ENCODE results near the gene SYT1.

SYT1 gene

DNA sequence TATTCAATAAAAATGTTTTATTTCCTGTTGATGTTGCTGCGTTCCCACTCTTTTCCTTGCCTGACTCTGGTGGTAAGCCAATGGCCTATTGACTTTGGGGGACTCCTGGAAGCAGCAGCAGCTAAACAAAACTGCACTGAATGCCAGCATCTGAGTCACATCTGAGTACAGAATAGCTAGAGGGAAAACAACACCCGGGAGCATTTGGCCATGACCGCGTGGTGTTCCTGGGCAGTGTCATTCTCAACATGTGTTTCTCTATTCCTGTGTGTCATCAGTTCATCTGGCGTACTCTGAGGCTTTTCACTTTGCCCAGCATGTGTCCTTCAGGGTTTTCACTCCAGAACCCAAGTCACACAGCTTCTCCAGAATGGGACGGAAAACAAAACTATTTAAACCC is 587.4 kb downstream of the SYT1 start:
- no peak overlapping the region for H3K4me3 ChIP-seq (ENCODE audit: low read depth, low read length)
- TF ChIP-seq, protein P1, sequence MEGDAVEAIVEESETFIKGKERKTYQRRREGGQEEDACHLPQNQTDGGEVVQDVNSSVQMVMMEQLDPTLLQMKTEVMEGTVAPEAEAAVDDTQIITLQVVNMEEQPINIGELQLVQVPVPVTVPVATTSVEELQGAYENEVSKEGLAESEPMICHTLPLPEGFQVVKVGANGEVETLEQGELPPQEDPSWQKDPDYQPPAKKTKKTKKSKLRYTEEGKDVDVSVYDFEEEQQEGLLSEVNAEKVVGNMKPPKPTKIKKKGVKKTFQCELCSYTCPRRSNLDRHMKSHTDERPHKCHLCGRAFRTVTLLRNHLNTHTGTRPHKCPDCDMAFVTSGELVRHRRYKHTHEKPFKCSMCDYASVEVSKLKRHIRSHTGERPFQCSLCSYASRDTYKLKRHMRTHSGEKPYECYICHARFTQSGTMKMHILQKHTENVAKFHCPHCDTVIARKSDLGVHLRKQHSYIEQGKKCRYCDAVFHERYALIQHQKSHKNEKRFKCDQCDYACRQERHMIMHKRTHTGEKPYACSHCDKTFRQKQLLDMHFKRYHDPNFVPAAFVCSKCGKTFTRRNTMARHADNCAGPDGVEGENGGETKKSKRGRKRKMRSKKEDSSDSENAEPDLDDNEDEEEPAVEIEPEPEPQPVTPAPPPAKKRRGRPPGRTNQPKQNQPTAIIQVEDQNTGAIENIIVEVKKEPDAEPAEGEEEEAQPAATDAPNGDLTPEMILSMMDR (IDR thresholded peaks at IDR 0.05; ENCODE audit: low read depth, low read length, missing control alignments) = no peak
- in situ Hi-C loops (cut with HindIII; ENCODE audit: low sequenced_read_pairs) = no loop called here
- DNase-seq (ENCODE audit: low read depth) = peak; percentile 92

DNA sequence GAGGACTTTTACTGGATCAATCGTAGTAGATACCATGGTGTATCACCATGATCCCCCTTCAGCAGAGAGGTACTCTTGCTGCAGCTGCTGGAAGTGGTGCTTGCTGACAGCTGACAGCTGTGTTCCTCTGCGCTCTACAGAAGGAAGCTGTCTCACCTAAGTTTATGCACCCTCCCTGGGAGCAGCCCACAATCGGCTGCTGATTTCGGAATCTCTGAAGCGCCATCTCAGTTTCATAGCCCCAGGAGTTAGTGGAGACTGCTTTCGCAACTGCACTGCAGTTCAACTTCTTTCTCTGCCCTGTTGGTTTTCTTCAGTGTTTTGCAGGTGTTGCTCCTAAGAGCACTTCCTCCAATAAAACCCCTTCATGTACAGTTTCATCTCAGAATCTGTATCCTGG is 588.3 kb downstream of the SYT1 start:
- in situ Hi-C loops (cut with HindIII; ENCODE audit: low sequenced_read_pairs) = no loop called here
- no peak overlapping the region for H3K4me3 ChIP-seq (ENCODE audit: low read depth, low read length)
- DNase-seq (ENCODE audit: low read depth) = no peak
- TF ChIP-seq, protein P1 (IDR thresholded peaks at IDR 0.05; ENCODE audit: low read depth, low read length, missing control alignments) = no peak

DNA sequence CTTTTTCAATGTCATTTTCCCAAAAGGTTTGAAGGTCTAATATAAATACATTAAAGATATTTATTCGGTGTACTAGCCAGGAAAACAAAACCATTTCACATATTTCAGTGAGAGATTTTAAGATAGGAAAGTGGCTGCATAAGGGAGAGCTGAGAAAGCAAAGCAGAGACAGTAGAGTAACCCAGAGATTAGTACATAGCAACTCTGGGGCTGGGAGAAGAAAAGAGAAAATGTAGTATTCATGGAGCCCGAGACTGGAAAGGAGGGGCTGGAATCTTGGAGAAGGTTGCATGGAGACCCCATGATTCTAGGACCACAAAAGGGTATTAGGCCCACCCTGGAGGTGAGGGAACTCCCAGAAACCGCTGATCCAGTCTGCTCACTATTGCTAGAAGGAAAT is 589.2 kb downstream of the SYT1 start:
- H3K4me3 ChIP-seq (ENCODE audit: low read depth, low read length) = no peak overlapping the region
- in situ Hi-C loops (cut with HindIII; ENCODE audit: low sequenced_read_pairs) = no loop called here
- DNase-seq (ENCODE audit: low read depth) = no peak
- TF ChIP-seq, protein P1 (IDR thresholded peaks at IDR 0.05; ENCODE audit: low read depth, low read length, missing control alignments) = no peak

DNA sequence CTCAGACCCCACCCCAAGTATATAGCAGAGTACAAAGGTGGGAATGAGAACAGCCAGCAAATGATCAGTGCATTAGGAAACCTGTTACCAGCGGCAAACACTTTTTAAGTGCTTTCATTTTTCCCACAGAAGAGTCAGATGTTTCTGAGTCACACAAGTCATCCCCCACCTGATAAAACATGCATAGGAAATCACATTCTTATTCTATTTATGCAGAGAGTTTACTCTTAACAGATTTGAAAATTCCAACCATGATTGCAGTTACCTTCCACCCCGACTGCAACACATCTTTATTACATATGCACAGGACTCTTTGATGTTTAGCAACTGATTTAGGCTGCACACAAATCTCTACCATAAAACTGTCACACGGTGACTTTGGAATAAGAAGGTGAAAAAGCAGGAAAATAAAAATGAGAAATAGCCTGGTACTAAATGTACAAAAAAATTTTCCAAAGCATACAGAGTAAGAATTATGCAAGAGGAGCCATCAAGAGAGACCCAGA is 589.8 kb downstream of the SYT1 start:
- no peak overlapping the region for H3K4me3 ChIP-seq (ENCODE audit: low read depth, low read length)
- TF ChIP-seq, protein P1 (IDR thresholded peaks at IDR 0.05; ENCODE audit: low read depth, low read length, missing control alignments) = no peak
- in situ Hi-C loops (cut with HindIII; ENCODE audit: low sequenced_read_pairs) = no loop called here

DNA sequence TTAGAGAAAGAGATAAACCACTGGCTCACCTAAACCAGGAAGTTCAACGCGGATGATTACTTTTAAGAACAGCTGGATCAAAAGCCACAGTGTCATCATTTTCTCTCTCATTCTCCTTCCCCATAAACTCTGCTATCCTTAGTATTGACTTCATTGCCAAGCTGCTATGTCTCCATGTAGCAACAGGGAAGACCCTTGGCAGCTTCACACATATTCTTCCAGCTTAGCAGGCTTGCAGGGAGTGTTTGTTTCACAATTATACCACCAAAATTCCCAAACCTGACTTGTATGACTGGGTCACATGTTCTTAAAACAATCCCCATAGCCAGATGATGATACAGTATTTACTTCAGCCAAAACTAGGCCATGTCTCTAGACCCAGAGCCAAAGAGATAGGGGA is 590.7 kb downstream of the SYT1 start:
- DNase-seq (ENCODE audit: low read depth) = no peak
- no peak overlapping the region for H3K4me3 ChIP-seq (ENCODE audit: low read depth, low read length)
- in situ Hi-C loops (cut with HindIII; ENCODE audit: low sequenced_read_pairs) = no loop called here
- TF ChIP-seq, protein P1 (IDR thresholded peaks at IDR 0.05; ENCODE audit: low read depth, low read length, missing control alignments) = no peak

More for the DNA sequence above, 589.8 kb downstream of the SYT1 start:
- peak; percentile 43 for DNase-seq (ENCODE audit: low read depth)

DNA sequence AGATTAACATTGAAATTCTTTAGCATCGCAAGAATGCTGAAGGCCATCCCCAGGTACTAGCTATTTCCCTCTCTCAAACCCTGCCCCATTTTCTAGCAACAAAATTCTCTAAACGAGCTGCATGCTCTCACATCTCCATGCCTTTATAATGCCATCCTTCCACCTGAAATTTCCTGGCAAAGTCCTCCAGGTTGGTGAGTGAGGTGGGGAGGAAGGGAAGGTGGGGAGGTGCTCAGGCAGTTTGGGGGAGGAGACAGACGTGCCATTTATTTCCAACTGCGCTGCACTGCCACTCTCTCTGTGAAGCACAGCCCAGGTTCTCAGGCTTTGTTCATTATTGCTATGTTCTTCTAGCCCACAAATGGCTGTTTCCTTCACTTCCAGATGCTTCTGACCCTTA is 617.7 kb downstream of the SYT1 start:
- in situ Hi-C loops (cut with HindIII; ENCODE audit: low sequenced_read_pairs) = no loop called here
- no peak overlapping the region for H3K4me3 ChIP-seq (ENCODE audit: low read depth, low read length)
- DNase-seq (ENCODE audit: low read depth) = no peak
- TF ChIP-seq, protein P1 (IDR thresholded peaks at IDR 0.05; ENCODE audit: low read depth, low read length, missing control alignments) = no peak

DNA sequence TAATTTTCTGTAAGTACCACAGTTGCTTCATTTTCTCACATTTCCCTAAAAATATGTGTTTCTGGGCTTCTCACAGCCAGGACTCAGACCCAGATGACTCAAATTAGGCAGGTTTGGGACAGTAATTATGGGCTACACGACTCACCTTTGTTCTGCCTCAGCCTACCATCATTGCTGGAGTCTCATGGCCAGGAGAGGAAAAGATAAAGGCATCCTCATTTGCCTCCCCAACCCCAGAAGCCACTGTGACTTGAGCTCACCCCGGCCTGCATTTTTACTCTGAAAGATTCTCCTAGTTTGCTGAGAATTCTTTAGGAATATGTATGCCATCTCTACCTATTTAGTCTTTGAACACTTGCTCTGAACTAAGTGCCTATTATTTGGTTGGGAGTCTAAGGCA is 618.3 kb downstream of the SYT1 start:
- in situ Hi-C loops (cut with HindIII; ENCODE audit: low sequenced_read_pairs) = no loop called here
- TF ChIP-seq, protein P1 (IDR thresholded peaks at IDR 0.05; ENCODE audit: low read depth, low read length, missing control alignments) = no peak
- DNase-seq (ENCODE audit: low read depth) = no peak

More for the DNA sequence above, 618.3 kb downstream of the SYT1 start:
- no peak overlapping the region for H3K4me3 ChIP-seq (ENCODE audit: low read depth, low read length)

Measured in astrocyte of the cerebellum (primary cell).